HS-27A (cell line): ENCODE data around the gene TGFBR3.
"Not testable (repeated sequence)": the region's sequence is repeated elsewhere in the genome, so short reads cannot be mapped to it uniquely, and the experiment has no call there.

Experiments used
- DNase-seq: peaks from one replicate; pipeline ENCODE4 v3.0.0-alpha.2; 2012; ENCODE audit warnings: low read depth, missing footprints

Gene TGFBR3

DNA sequence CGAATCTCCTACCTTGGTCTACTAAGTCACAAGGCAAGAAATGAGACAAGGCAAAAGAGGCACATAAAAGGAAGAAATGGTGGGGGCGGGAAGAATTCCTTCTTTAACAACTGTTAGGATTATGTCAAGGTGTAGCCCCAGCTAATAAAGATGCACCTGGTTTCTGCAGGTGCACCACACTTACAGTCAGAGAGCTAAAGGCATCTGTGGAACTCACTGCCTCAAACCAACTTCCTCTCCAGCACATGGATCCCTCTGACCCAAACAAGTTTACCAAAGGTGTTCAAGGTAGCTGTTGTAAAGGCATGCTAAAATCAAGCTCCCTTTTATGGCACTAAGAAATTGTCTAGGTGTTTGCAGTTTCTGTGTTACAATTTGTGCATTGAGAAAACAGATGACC is 38.1 kb downstream of the TGFBR3 start:
- DNase-seq, result no peak

DNA sequence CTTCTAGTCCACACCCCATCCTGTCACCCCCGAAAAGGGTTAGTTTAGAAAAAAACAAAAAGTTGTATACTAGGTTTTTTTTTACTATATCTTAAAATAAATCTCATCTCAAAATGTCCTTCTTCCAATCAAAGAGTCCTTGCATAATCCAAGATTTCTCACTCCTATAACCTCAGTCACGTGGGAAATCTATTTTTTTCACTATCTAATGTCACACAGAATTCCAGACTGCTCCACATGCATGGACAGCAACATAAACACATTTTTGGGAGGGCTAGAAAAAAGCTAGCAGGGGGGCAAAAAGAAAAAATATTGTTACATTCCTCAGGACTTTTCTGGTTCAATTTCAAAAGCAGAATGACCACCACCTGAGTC is 39.3 kb downstream of the TGFBR3 start:
- DNase-seq, result no peak

DNA sequence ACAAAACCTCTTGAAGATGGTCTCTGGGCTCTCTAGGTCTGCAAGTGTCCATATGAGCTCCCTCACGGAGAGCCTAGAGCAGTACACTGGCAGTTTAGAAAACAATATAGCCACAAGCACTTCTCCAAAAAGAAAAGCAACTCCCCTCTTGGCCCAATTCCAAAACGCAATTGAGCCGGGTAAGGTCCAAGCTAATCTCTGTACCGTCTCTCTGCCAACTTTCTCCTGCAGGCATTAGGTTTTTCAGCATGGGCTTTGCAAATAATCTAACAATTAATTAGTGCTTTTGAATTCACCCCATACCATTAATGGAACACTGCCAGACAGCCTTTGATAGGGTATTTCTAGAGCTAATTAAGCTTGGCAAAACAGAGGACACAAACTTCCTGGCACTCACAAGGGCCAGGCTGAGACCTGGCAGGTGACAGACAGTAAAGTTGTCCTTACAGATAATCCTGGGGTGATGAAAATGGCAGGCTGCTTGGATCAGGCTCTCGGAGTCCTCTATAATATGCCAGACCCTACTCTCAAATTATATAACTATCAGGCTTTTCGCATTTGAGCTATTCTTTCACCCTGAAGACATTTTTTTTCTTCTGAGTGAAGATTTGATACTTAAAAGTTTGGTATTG is 39.8 kb downstream of the TGFBR3 start:
- peak; percentile 51 for DNase-seq

DNA sequence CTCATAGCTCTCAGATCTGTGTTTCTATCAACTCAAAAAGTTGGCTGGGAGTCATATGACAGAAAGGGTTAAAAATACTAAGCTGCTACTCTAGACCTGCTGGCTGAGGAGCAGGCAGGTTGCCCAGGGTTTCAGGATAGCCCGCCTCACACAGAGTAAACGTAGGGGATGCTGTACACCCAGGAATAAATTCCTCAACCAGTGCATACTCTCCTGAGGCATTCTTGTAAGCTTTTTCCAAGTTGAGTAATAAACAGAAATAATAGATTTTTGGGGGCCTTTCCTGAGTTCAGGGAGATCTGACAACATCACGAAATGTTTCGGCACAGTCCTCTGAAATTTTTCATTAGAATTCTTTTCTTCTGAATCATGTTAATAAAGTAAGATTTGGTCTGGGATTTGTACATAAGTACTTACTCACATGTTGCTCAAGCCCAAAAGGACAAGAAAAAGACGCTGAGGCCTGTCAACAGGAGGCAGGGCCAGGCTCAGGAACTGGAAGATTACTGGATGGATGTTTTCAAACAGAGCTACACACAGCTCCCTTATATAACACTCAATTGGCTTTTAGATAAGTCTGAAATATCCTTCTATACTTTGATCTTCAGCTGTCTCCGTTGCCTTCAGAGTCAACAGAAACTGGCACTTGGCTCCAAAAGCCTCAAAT is 41.0 kb downstream of the TGFBR3 start:
- peak; percentile 91 for DNase-seq

DNA sequence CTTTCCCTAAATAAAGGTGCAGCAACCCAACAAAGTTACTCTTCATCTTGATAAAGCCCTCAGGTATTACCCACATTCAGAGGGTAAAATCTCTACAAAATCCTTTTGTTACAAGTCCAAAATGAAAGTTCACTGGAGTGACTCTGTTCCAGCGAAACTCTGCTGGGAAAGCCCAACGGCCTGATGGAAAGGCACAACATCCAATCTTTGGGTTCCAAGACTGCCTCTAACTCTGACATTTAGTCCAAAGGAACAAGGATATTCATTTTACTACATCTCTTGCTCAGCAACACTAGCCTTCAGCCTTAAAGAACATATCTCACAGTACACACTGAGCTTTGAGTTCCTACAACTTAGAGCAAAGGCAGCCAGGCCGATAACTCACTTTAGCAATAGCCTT is 42.1 kb downstream of the TGFBR3 start:
- no peak for DNase-seq

DNA sequence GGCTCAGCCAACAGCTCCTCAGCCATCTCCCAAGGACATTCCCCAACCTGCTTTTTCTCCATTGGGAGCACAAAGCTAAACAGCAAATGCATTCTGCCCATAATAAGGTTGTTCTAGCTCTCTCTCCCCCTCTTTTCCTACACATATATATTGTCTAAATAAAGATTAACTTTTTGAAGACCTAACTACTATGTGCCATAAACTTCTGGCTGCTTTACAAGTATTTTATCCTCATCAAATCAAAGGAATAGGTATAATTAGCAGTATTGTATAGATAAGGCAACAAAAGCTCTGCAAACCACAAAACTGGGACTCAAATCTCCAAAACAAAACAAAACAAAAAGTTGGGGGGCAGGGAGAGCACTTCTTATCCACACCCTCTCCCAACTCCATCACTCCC is 43.4 kb downstream of the TGFBR3 start:
- no peak for DNase-seq

DNA sequence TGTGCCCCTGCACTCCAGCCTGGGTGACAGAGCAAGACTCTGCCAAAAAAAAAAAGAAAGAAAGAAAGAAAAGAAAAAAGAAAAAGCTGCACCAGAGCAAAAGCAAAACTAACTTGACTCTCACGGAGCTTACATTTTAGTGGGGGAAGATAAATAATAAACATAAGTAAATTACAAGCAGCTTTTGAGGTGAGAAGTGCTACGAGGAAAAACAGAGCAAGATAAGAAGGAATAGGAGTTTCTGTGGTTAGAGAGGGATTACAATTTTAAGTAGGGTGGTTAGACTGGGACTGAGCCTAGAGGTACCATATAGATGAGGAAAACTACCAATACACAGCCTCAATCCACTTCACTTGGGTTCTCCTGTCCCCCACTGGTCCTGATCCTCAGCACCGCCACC is 43.9 kb downstream of the TGFBR3 start:
- no peak for DNase-seq

DNA sequence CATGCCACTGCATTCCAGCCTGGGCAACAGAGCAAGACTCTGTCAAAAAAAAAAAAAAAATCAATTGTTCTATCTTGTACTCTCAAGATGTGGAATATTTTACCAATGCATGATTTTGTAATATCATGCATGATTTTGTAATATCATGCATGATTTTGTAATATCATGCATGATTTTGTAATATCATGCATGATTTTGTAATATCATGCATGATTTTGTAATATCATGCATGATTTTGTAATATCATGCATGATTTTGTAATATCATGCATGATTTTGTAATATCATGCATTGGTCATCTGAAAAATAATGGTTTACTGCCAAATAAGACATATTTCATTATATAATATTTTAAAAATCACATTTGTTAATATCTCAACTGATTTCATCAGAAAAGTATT is 45.7 kb downstream of the TGFBR3 start:
- DNase-seq, result not testable (repeated sequence)

DNA sequence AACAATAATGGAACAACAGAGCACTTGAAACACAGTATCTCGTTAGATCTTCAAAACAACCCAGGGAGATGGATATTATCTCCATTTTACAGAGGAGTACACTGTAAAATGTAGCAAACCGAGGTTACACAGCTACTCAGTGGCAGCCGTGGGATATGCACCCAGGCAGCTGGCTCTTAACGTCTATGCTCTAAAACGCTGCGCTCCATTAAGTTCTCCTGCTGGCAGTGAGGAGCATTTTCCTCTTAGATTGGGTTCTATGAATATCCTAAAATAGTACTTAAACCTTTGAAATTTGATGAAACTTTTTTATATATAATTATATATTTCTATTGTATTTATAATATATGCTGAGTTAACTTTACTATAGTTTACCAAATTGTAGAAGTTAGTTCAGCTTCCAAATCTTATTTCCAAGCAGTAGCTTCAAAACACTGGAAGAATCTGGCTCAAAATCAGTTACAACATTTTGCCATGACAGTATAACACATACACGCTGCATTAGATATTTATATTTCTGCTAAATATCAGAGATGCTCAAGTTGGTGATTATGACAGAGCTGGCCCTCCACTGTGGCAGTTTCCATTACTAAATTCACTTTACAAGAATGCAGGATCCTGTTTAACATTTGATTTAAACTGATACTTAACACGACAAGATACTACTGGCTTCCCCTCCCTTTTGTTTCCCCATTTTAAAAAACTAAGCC is 49.5 kb downstream of the TGFBR3 start:
- no peak for DNase-seq

DNA sequence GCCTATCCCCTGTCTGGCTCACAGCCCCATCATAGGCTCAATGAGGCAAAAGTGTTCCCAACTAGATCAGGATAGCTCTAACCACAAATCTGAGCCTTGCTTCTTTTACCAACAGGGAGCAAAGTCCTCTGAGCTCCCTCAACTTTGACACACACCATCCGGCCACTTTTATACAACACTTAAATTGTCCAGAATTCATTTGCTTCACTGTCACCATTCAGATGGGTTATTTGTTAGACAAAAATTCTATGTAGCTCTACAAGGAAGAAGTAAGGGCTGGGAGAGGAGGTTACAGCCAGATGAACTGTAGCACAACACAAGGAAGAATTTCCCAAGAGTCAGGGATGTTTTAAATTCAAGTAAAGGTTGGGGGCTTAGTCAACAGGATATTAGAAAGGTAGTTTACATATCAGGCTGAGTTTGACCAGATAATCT is 50.8 kb downstream of the TGFBR3 start:
- DNase-seq, result no peak

DNA sequence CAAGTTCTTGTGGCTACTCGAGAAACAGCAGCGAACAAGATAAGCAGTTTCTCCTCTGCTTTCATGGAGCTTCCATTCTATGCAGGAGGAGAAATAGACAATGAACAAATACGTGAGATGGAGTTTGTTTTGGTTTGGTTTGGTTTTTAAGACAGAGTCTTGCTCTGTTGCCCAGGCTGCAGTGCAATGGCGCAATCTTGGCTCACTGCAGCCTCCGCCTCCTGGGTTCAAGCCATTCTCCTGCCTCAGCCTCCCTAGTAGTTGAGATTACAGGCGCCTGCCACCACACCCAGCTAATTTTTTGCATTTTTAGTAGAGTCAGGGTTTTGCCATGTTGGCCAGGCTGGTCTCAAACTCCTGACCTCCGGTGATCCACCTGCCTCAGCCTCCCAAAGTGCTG is 51.4 kb downstream of the TGFBR3 start:
- not testable (repeated sequence) for DNase-seq

DNA sequence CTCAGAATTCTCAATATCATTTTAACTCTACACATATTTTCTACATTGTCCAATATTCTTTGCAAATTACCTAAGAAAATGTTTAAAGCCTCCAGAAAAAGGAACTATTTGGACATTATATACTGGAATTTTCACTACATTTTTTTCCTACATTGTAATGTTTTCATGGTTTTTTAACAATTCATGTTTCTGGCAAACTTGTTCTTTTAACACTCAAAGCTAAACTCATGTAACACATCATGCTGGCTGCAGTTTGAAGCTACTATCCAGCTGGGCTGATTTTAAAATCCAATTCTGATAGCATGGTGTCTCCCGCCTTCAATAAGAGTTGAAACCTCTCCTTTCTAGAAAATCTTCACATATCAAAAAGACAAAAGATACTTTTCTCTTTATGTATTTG is 52.0 kb downstream of the TGFBR3 start:
- no peak for DNase-seq

DNA sequence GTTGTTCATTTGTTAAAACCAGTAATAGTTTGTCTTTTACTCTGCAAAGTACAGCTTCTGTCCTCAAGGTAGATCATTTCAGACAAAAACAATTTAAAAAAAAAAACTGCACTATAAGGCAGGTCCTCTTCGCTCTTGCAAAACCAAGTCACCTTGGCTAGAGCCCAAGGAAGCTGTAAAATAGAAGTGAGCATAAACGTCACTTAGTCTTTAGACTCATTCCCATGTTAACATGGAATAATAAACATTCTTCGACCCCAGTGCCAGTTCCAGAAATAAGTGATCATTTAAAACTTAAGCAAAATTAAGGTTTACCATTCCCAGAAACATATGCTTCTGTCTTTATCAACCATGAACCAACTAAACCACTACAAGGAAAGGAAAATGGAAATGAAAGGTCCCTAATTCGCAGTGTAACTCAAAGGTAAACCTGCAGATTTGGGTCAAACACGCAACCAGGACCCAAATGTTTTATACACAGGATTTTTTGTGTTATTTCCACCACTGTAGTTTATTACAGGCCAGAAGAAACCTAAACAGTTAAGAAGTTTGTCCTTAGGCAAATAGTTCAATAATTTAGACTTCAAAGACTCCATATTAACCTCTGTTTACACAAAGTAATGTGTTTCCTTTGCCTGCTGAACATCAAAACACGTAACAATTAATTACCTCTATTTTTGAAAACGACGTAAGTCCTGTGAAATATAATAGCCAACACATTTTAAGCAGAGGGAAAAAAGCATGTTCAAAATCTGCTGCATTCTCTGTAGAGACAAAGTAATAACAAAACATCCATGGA is 54.6 kb downstream of the TGFBR3 start:
- DNase-seq, result no peak

DNA sequence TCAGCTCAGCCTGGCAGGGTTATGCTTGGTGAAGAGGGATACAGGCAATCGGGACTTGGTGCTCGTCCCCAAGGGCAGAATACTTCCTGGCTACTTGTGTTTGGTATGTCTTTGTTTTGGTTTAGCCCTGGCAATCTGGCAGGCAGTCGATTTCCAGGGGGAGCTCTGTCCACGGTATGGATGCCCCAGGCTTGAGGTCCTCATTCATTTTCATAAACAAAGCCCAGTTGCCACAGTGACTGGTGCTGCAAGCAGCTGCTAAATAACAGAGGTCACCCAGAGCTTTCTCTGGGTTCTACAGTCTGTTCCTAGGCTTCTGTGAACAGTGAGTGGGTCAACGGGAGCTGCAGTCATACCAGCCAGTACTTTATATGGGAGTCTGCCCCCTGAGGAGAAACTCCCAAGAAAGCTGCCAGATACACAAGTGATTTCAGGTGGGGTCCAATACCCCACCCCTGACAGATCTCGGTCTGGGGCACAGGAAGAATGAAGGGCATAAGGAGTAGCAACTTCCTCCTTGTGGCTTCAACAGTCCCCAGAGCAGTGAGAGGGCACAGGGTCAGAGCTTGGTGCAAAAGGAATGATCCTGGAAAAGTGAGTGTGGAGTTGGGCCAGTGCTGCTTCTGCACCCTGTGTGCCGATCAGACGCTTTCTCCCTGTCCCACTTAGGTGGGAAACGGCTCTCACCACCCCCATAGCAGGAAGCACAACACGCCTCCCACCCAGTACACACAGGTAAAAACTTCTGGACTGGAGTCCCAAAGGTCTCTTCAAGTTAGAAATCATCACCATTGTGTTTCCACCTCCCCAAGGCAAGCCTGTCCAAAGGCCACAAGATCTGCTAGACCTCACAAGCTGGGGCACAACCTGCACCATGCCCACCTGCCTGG is 55.5 kb downstream of the TGFBR3 start:
- no peak for DNase-seq

DNA sequence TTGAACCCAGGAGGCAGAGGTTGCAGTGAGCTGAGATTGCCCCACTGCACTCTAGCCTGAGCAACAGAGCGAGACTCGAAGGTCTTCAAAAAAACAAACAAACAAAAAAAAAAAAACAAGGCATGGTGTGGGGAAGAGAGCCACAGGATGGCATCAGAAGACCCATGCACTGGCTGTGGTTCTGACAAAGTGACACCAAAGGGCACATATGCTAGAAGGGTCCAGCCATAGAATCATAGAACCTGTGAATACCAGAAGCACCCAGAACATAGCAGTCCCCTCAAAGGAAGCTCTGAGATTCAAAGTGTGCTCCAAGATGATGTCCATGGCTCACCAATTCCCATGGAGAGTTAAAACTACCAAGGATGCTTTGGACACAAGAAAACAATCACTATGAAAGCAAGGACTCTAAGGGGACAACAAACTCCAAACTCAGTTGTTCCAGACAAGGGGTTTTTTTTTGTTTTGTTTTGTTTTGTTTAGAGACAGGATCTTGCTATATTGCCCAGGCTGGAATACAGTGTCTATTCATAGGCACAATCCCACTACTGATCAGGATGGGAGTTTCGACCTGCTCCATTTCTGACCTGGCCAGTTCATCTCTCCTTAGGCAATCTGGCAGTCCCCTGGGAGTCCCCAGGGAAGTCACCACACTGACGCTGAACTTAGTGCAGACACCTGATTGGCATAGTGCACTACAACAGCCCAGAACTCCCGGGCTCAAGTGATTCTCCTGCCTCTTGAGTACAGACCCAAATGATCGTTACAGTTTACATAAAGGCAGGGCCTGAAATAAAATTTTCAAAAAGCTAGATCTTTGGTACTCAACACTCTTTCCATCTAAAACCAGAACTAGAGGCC is 56.4 kb downstream of the TGFBR3 start:
- DNase-seq, result no peak

DNA sequence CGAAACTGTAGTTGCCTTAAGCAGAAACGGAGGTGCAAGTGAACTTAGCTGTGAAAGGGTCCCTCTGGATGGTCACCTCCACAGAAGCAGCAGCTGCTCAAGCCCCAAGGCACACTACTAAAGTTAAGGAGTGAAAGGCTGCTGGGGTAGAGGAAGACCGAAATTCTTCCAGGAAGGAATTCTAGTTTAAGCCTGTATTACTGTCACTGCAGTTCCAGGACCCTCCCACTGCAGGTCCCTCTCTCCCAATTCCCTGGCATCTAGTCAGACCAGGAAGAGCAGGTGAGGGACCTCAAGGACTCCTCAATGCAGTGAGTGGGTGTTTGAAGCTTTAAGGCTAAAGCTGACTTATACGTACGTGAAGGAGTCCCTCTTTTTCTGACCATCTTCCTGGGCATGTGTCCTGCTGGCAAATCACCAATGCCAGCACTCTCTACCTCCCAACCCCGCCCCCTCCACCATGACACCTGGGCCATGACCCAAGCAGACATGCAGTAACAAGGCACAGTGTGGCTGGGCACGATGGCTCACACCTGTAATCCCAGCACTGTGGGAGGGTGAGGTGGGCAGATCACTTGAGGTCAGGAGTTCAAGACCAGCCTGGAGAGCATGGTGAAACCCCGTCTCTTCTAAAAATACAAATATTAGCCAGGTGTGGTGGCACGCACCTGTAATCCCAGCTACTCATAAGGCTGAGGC is 57.2 kb downstream of the TGFBR3 start:
- DNase-seq, result no peak

DNA sequence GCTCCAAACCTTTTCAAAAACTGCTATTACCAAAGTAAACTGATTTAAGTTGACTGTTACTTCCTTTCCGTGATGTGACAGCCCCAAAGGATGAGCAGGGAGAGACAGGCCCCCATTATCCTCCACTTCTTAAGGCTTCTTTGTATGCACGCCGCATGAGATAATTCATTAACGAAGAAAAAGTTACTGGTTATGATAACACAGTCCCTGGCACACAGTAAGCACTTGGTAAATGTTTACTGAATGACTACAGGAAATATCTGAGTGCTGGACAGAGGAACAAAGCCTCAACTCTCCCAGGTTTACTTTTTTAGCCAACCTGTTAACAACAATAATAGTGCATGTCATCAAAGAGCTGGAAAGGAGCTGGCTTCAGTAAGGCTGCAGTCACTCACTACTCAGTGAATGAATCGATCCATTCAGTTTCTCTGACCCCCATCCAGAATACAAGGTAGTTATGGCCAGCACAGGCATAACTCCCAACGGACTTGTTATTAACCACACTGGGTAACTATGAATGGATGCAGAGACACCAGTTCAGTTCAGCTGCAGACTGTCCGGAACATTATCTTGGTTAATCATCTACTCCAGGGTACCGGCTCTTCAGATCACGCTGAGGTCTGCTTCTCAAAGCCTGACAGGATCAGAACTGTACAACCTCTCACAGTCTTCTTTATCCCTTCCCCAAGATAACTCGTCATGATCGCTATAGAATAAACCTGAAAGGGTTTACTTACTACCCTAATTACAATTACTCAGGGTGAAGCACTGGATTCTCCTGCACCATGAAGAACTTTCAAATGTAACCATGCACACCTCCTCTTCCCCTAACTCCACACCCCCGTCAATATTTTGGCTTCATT is 58.3 kb downstream of the TGFBR3 start:
- DNase-seq, result no peak

DNA sequence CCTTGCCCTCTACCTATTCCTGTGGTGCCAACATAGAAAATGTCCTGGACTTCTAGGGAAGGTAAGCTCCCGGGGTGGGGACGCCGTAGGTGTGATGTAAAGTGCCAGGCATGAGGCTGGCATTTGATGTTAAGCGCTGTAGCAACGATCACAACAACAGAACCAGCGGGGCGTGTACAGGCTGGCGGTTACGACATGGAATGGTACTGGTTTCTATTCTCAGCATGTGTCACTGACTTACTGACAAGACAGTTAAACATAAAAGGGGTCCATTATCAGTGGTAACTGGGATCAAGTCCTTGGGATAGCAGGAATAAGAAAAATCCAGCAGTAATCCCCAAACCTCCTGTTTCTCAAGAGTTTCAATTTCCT is 58.9 kb downstream of the TGFBR3 start:
- no peak for DNase-seq

DNA sequence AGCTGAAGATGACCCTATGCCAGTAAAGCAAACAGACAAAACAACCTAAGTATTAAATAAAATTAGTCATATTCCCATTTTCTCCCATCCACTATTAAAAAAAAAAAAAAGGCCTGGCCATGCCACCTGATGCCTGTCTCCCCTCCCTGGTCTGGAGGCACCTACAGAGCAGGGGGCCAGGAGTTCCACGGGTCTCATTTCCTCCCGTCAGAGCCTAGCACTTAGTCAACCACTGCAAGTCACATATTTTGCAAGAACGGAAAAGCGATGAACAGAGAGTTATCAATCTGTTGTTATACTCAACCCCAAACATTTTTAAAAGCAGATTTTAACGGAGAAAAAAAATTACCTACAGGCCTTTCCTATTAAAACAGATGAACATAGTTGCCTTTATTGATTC is 59.3 kb downstream of the TGFBR3 start:
- DNase-seq, result no peak
